H1 (cell line): ENCODE results near the gene DNTT. TPM values are rescaled to one million over a fixed set of nuclear protein-coding genes. Genes with fewer than 3 reads are reported as not detected.

ENCODE experiments used
- CTCF ChIA-PET: fragments of 300-600 bp; sonication (Branson Sonifier 250); formaldehyde crosslinking; loops from one replicate; lab custom pipeline; 2021; ENCODE audit not compliant: partially characterized antibody; lab: Charles Lee
- POLR2A ChIA-PET: fragments of 300-600 bp; sonication (Branson Sonifier 250); formaldehyde crosslinking; loops from one replicate; lab custom pipeline; 2021; ENCODE audit warnings: inconsistent platforms; ENCODE audit not compliant: partially characterized antibody; lab: Charles Lee
- DNase-seq, 2 experiments: peaks; one replicate each; pipeline versions ENCODE4 v3.0.0 to v3.0.0-alpha.2; 2010 to 2022; ENCODE audit warnings: low spot score in 2 of 2, low read depth in 1 of 2, mixed read lengths in 1 of 2
- FAIRE-seq: peaks from 2 replicates; lab custom pipeline; 2011; peaks lifted over from hg19 to GRCh38; lab: Jason Lieb, UNC
- H2AFZ ChIP-seq: 2 replicates; pipeline ENCODE4 v1.8.1; 2012; ENCODE audit warnings: low read length, inconsistent platforms
- H2AK5ac ChIP-seq: 2 replicates; pipeline ENCODE4 v1.6.1; 2013; ENCODE audit warnings: low read depth, low read length
- H2BK120ac ChIP-seq: replicated peaks from 2 replicates; pipeline ENCODE3; 2013; ENCODE audit warnings: low read depth, low read length, inconsistent platforms
- H2BK12ac ChIP-seq: 2 replicates; pipeline ENCODE4 v1.6.1; 2013; ENCODE audit warnings: low read depth, low read length
- H2BK15ac ChIP-seq: 2 replicates; pipeline ENCODE4 v1.6.1; 2013; ENCODE audit warnings: low read length
- H2BK20ac ChIP-seq: 2 replicates; pipeline ENCODE4 v1.6.1; 2013; ENCODE audit warnings: low read length
- H2BK5ac ChIP-seq: 2 replicates; pipeline ENCODE4 v1.6.1; 2013; ENCODE audit warnings: low read depth, low read length
- H3K14ac ChIP-seq: 2 replicates; pipeline ENCODE4 v1.6.1; 2013; ENCODE audit warnings: inconsistent platforms; ENCODE audit not compliant: insufficient read length
- H3K18ac ChIP-seq: 2 replicates; pipeline ENCODE4 v1.6.1; 2013; ENCODE audit warnings: low read length; ENCODE audit errors: extremely low read depth
- H3K23ac ChIP-seq: 2 replicates; pipeline ENCODE4 v1.6.1; 2013; ENCODE audit warnings: inconsistent platforms; ENCODE audit not compliant: insufficient read length
- H3K23me2 ChIP-seq: 2 replicates; pipeline ENCODE4 v1.6.1; 2013; ENCODE audit warnings: low read depth, low read length
- H3K27ac ChIP-seq: 2 replicates; pipeline ENCODE4 v1.6.1; 2011; ENCODE audit warnings: low read depth, low read length, inconsistent platforms
- H3K27me3 ChIP-seq, 4 experiments: replicated peaks in 1 of 4; 1 replicate in 1 of 4; 2 replicates in 3 of 4; pipeline versions ENCODE4 v1.6.1 to v1.8.1; 2011 to 2013; ENCODE audit warnings: low read length in 3 of 4, mild to moderate bottlenecking in 3 of 4, inconsistent platforms in 2 of 4, mixed read lengths in 2 of 4, moderate library complexity in 1 of 4; ENCODE audit not compliant: control insufficient read depth in 3 of 4, insufficient read depth in 3 of 4; ENCODE audit errors: extremely low read depth in 1 of 4
- H3K36me3 ChIP-seq, 4 experiments: 2 replicates each; pipeline versions ENCODE4 v1.6.1 to v1.8.1; 2011 to 2013; ENCODE audit warnings: mild to moderate bottlenecking in 4 of 4, low read length in 3 of 4, moderate library complexity in 2 of 4, control low read depth in 1 of 4, inconsistent platforms in 1 of 4; ENCODE audit not compliant: insufficient read depth in 4 of 4, control insufficient read depth in 2 of 4
- H3K4ac ChIP-seq: replicated peaks from 2 replicates; pipeline ENCODE3; 2013; ENCODE audit warnings: low read length, low read depth, mixed read lengths, inconsistent platforms; ENCODE audit not compliant: insufficient read length
- H3K4me1 ChIP-seq, 4 experiments: replicated peaks in 1 of 4; 1 replicate in 1 of 4; 2 replicates in 3 of 4; pipeline versions ENCODE4 v1.6.1 to v1.8.1; 2011 to 2013; ENCODE audit warnings: low read length in 3 of 4, inconsistent platforms in 2 of 4, mixed read lengths in 1 of 4; ENCODE audit not compliant: insufficient read depth in 4 of 4, control insufficient read depth in 3 of 4
- H3K4me2 ChIP-seq, 2 experiments: 2 replicates each; pipeline versions ENCODE4 v1.6.1 to v1.8.1; 2011 to 2013; ENCODE audit warnings: low read depth in 2 of 2, low read length in 2 of 2, control low read depth in 1 of 2, inconsistent platforms in 1 of 2, mild to moderate bottlenecking in 1 of 2; ENCODE audit not compliant: insufficient read depth in 1 of 2
- H3K4me3 ChIP-seq, 4 experiments: fragments of 200-600, 300-600 bp in 1 of 4; sonication (generic), shearing (Covaris generic), sonication (Bioruptor Twin) in 1 of 4; 2 replicates each; pipeline versions ENCODE4 v1.5.1 to v1.8.1; 2011 to 2016; ENCODE audit warnings: low read length in 4 of 4, low read depth in 3 of 4, control low read depth in 2 of 4, inconsistent platforms in 2 of 4, mild to moderate bottlenecking in 2 of 4, mixed read lengths in 1 of 4, moderate library complexity in 1 of 4; ENCODE audit not compliant: insufficient read depth in 2 of 4; ENCODE audit errors: extremely low read depth in 1 of 4
- H3K56ac ChIP-seq: replicated peaks from 2 replicates; pipeline ENCODE3; 2013; ENCODE audit warnings: low read depth, mild to moderate bottlenecking, mixed read lengths, low read length, inconsistent platforms; ENCODE audit not compliant: insufficient read length
- H3K79me1 ChIP-seq: 2 replicates; pipeline ENCODE4 v1.6.1; 2013; ENCODE audit warnings: low read depth, low read length, control low read depth
- H3K79me2 ChIP-seq, 2 experiments: 2 replicates each; pipeline versions ENCODE4 v1.6.1 to v1.8.1; 2012 to 2013; ENCODE audit warnings: low read length in 2 of 2, mild to moderate bottlenecking in 2 of 2, inconsistent platforms in 1 of 2; ENCODE audit not compliant: insufficient read depth in 2 of 2, control insufficient read depth in 1 of 2
- H3K9ac ChIP-seq, 4 experiments: replicated peaks in 1 of 4; 1 replicate in 1 of 4; 2 replicates in 3 of 4; pipeline versions ENCODE4 v1.6.1 to v1.8.1; 2011 to 2013; ENCODE audit warnings: low read depth in 3 of 4, low read length in 3 of 4, control low read depth in 2 of 4, mild to moderate bottlenecking in 2 of 4, moderate library complexity in 2 of 4, inconsistent platforms in 1 of 4; ENCODE audit errors: extremely low read depth in 1 of 4
- H3K9me3 ChIP-seq, 2 experiments: 2 replicates each; pipeline versions ENCODE4 v1.6.1 to v1.8.1; 2012 to 2013; ENCODE audit warnings: mild to moderate bottlenecking in 2 of 2, moderate library complexity in 2 of 2, control low read depth in 1 of 2, inconsistent platforms in 1 of 2, low read depth in 1 of 2, low read length in 1 of 2, mixed read lengths in 1 of 2; ENCODE audit not compliant: insufficient read depth in 2 of 2
- H4K20me1 ChIP-seq, 2 experiments: replicated peaks in 1 of 2; 2 replicates each; pipeline versions ENCODE3 to v1.8.1; 2011 to 2013; ENCODE audit warnings: inconsistent platforms in 2 of 2, low read length in 2 of 2, mild to moderate bottlenecking in 1 of 2; ENCODE audit not compliant: insufficient read depth in 2 of 2, control insufficient read depth in 1 of 2
- H4K5ac ChIP-seq: 2 replicates; pipeline ENCODE4 v1.6.1; 2013; ENCODE audit warnings: low read length, low read depth, mixed read lengths, inconsistent platforms; ENCODE audit not compliant: insufficient read length
- H4K8ac ChIP-seq: 2 replicates; pipeline ENCODE4 v1.8.0; 2013; ENCODE audit warnings: mild to moderate bottlenecking, moderate library complexity, low read length, inconsistent platforms; ENCODE audit not compliant: insufficient read depth; ENCODE audit errors: extremely low read depth
- H4K91ac ChIP-seq: replicated peaks from 2 replicates; pipeline ENCODE3; 2013; ENCODE audit warnings: low read length, mixed read lengths, inconsistent platforms; ENCODE audit not compliant: insufficient read length
- ASH2L ChIP-seq: fragments of 200-600, 300-600 bp; sonication (generic); IDR thresholded peaks from one replicate; pipeline ENCODE4 v1.7.1; 2017; ENCODE audit warnings: low read length
- CHD1 ChIP-seq: IDR thresholded peaks from 2 replicates; pipeline ENCODE4 v1.6.1; 2012; ENCODE audit warnings: low read depth, low read length, improper control_type of control experiment
- HDAC2 ChIP-seq, 2 experiments: fragments of 300-600 bp in 1 of 2; sonication (generic) in 1 of 2; IDR thresholded peaks; 2 replicates each; pipeline ENCODE4 v1.6.1; 2011 to 2012; ENCODE audit warnings: low read depth in 2 of 2, low read length in 2 of 2, mild to moderate bottlenecking in 2 of 2, moderate library complexity in 2 of 2, borderline replicate concordance in 1 of 2, inconsistent platforms in 1 of 2
- JUND ChIP-seq: IDR thresholded peaks from 2 replicates; pipeline ENCODE4 v1.6.1; 2011; ENCODE audit warnings: mild to moderate bottlenecking, improper control_type of control experiment, low read length
- NRF1 ChIP-seq: IDR thresholded peaks from 2 replicates; pipeline ENCODE4 v1.6.1; 2011; ENCODE audit warnings: mild to moderate bottlenecking, low read depth, low read length, improper control_type of control experiment
- RNF2 ChIP-seq: fragments of 200-900, 300-1000 bp; sonication (generic); IDR thresholded peaks from 2 replicates; pipeline ENCODE4 v1.7.1; 2016; ENCODE audit warnings: borderline replicate concordance, low read depth, mild to moderate bottlenecking, antibody characterized with exemption, low read length; ENCODE audit not compliant: poor library complexity, severe bottlenecking; ENCODE audit errors: missing control alignments
- SAP30 ChIP-seq: fragments of 300-600 bp; sonication (generic); IDR thresholded peaks from 2 replicates; pipeline ENCODE4 v1.7.1; 2012; ENCODE audit warnings: low read length, moderate library complexity, mild to moderate bottlenecking, inconsistent platforms; ENCODE audit not compliant: insufficient read depth, insufficient replicate concordance
- WGBS, 2 experiments: shearing (Covaris generic) in 1 of 2; methylation state at CpG; one replicate each; pipeline versions ENCODE4 v1.1.6 to v1.1.7; 2013 to 2015; ENCODE audit warnings: low lambda C conversion rate in 2 of 2, mixed read lengths in 2 of 2, inconsistent platforms in 1 of 2, low coverage in 1 of 2, missing lambda C conversion rate in 1 of 2; ENCODE audit not compliant: insufficient replicate concordance in 2 of 2, insufficient coverage in 1 of 2, insufficient read length in 1 of 2; ENCODE audit errors: extremely low coverage in 1 of 2, missing lambda C conversion rate in 1 of 2; 5-methylcytosine and 5-hydroxymethylcytosine counted together
- polyA plus RNA-seq, 7 experiments: library from polyadenylated mRNA; depleted of rRNA in 3 of 7; stranded (reverse) in 5 of 7; unstranded in 2 of 7; fragments of >200 nt in 5 of 7; fragments of 200-250 nt in 2 of 7; gene quantifications; 1 replicate in 5 of 7; 2 replicates in 1 of 7; 4 replicates in 1 of 7; pipeline versions ENCODE4 v1.2.1 to v1.2.3, GENCODE V29; 2011 to 2013; ENCODE audit warnings: missing spikeins in 2 of 7, mixed read lengths in 2 of 7
- total RNA-seq: library from RNA; stranded (reverse); fragmentation: NEBNext Ultra II Directional; extraction: Animal tissue kit (Norgen Biotek cat#: 25700); gene quantifications from 2 replicates; pipeline ENCODE4 v1.2.1, GENCODE V29; 2021
- TF ChIP-seq, protein P1 (sequence below): IDR thresholded peaks from 2 replicates; pipeline ENCODE4 v1.6.1; 2012; ENCODE audit warnings: inconsistent platforms

DNTT gene
- total and polyA plus RNA-seq, 2 of the 8 experiments (the other 6 are each of a cell fraction or from before 2014, with no cell fraction given), result not detected

DNA sequence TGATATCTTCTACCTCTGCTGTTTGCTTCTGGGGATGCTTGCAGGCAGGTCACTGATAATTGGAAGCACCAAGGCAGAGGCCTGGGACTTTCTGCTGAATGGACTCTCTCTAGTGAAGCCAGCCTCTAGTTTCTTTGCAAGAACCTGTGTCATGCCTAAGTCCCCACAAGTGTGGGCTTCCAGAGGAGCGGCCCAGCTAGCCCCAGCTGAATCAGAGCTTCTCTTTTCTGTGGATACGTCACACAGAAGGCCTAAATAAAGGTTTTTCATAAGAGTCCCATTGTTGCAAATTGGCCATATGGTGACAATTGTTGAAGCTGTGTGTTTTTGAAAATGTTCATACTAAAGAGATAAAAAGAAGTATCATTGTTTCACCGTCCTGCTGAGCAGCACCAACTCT is 61.3 kb downstream of the DNTT start:
- TF ChIP-seq ASH2L, result no peak
- no peak for TF ChIP-seq NRF1
- no peak for TF ChIP-seq CHD1
- TF ChIP-seq, protein P1, sequence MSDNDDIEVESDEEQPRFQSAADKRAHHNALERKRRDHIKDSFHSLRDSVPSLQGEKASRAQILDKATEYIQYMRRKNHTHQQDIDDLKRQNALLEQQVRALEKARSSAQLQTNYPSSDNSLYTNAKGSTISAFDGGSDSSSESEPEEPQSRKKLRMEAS, result no peak
- no peak for TF ChIP-seq SAP30
- TF ChIP-seq JUND, result no peak
- no peak for TF ChIP-seq HDAC2 (IDR thresholded peaks at IDR 0.05; ENCODE audit: borderline replicate concordance in 1 of 2, low read depth in 2 of 2, low read length in 2 of 2)
- no peak for TF ChIP-seq RNF2
- Histone ChIP-seq H3K4ac (no peak overlapping the region), H4K91ac (no peak overlapping the region), H3K36me3 (no peaks in the 10 kb centered on the region), H3K9me3 (no peaks in the 10 kb centered on the region), H2BK120ac (no peak overlapping the region), H3K56ac (no peak overlapping the region), H3K9ac (no peak overlapping the region), H3K4me1 (peaks cover 0 to under 1% (median 0%) of the 10 kb centered on the region in 4 experiments; a peak in 2 of 7 replicates), H3K4me2 (no peak overlapping the region), H2BK15ac (no peak overlapping the region), H3K14ac (no peak overlapping the region), H4K8ac (no peak overlapping the region), H2BK12ac (no peak overlapping the region), H3K4me3 (no peak overlapping the region), H2BK5ac (no peak overlapping the region), H2BK20ac (no peak overlapping the region), H4K20me1 (no peaks in the 10 kb centered on the region), H3K79me2 (no peaks in the 10 kb centered on the region), H3K79me1 (no peaks in the 10 kb centered on the region), H3K23me2 (no peaks in the 10 kb centered on the region), H3K27me3 (no peaks in the 10 kb centered on the region; a peak in 2 of 7 replicates), H3K23ac (no peak overlapping the region), H2AK5ac (no peak overlapping the region), H3K27ac (no peak overlapping the region), H2AFZ (no peak overlapping the region), H4K5ac (no peak overlapping the region), H3K18ac (no peak overlapping the region)
- DNase-seq (no peak), FAIRE-seq (no peak)
- 88% methylated on average over 3 of the region's 3 CpGs; no CpG with 5 or more reads in 1 of the 2 experiments for WGBS, 2 experiments
- ChIA-PET POLR2A (no interaction called here), CTCF (interaction anchor here (0.7 to 11.4 kb wide), 9 partner anchors 10 to 145 kb away, joined by 3 to 197 read pairs (median 5); no protein-coding TSS in a partner anchor)
